ENCODE data around the gene CARNS1.
A peak's percentile ranks its signal among the peaks of the same experiment; 100 is the strongest.
"Not testable (repeated sequence)": the region's sequence is repeated elsewhere in the genome, so short reads cannot be mapped to it uniquely, and the experiment has no call there.

The CARNS1 gene

GRCh38 chr11:67465530-67465929, 50.1 kb downstream of the CARNS1 start:
- not testable (repeated sequence) for DNase-seq (ENCODE audit: low spot score)

- no peak for DNase-seq (ENCODE audit: low spot score)
Measured at GRCh38 chr11:67466367-67466766, 50.9 kb downstream of the CARNS1 start.

DNA sequence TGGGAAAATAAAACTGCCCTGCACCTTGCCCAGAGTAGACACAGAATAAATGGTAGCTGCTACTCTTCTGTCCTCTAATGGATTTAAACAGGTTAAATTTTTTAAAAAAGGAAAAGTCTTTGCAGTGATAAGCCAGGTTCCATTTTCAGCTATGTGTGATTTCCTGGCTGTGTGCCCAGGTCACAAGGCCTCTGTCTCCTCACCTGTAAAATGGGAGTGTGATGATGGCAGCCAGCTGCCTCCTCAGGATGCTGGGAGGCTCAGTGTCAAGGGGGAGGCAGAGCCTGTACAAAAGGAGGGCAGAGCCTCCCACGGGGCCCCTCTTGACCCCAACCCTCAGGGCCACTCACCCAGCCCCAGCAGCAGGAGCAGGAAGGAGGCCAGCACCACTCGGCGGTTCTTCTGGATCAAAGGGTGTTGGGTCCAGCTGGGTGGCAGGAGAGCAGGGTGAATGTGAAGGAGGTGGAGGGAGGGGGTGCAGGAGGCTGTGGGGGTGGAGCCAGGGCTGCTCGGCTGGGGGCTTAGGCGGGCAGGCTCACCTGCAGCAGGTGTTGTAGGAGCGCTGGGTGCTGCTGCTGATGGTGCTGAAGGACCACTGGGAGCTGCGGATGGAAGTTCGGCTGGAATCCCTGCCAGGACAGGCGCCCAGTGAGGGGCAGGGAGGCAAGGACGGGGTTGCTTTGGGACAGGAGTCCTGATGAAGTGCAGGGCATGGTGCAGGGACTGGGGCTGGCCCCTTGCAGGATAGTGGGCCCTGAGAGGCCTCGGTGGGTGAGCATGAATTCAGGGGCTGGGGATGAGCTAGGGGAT, 51.7 kb downstream of the CARNS1 start:
- DNase-seq (ENCODE audit: low spot score): no peak

GRCh38 chr11:67468056-67468455, 52.6 kb downstream of the CARNS1 start:
- DNase-seq (ENCODE audit: low spot score): no peak

DNA sequence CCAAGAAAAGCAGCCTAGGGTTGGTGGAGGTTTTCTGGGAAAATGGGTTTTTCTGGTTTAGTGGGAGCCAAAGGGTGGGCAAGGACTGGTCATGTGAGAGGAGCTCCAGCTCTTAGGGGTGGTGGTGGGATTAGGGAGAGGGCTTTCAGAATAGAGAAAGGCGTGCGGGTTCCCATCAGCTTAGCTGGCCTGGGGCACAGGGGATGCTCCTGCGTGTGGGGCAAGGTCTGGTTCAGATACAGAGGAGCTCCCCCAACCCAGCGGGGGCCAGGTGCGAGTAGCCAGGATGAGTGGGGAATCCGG, 52.9 kb downstream of the CARNS1 start:
- DNase-seq (ENCODE audit: low spot score): no peak

- peak; percentile 99 for DNase-seq (ENCODE audit: low spot score)
Measured at GRCh38 chr11:67468759-67469507, 53.5 kb downstream of the CARNS1 start, which contains the start of gene TMEM134. TSS of gene TMEM134 (minus strand) at chr11:67469251. CDS start at chr11:67469192, 59 bp downstream.

DNA sequence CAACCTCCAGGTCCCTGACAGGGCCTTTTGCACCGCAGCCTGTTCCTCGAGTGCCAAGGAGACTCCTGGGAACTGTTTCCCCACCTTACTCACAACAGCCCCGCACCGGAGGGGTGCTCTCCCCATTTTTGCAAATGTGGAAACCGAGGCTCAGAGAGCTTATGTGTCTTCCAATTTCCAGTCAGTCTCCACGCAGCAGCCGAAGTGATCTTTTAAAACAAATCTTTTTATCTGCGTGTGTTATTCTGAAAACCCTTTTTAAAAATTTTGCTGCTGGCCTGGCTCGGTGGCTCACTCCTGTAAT, 54.0 kb downstream of the CARNS1 start:
- DNase-seq (ENCODE audit: low spot score): no peak

DNA sequence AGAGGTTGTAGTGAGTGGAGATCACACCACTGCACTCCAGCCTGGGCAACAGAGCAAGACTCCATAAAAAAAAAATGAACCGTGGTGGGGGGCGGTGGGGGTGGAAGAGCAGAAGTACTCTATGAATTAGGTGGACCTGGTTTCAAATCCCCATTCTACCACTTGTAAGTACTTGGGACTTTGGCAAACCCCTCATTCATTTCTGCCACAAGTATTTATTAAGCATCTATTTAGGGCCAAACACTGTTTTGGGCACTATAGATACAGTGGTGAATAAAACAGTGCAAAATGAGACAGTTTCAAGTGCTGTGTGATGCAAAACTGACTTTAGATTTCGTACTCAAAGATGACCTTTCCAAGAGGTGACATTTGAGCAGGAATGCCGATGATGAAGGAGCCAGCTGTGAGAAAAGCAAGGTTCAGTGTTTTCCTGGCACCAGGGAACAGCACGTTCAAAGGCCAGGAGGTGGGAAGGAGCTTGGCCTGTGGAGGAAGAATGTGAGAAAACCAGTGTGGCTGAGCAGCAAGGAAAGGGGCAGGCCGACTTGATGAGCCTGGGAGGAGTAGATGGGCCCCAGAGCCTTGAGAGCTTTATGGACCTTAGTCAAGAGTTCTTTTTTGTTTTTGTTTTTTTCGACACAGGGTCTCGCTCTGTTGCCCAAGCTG, 55.0 kb downstream of the CARNS1 start:
- no peak for DNase-seq (ENCODE audit: low spot score)

DNA sequence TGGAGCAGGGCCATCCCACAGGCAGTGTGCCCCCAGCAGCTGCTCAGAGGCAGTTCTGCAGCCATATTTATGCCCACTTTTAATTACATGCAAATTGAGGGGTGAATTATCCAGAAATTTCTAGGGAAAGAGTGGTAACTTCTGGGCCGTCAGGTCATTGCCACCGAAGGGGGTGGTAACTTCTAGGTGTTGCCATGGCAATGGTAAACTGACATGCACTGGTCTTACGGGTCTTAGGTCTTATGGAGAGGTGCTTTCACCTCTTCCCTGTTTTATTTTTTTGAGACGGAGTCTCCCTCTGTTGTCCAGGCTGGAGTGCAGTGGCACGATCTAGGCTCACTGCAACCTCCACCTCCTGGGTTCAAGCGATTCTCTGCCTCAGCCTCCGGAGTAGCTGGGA, 57.4 kb downstream of the CARNS1 start:
- DNase-seq (ENCODE audit: low spot score): no peak
